ENCODE measurements around the gene CDC42BPG.

The CDC42BPG gene

DNA sequence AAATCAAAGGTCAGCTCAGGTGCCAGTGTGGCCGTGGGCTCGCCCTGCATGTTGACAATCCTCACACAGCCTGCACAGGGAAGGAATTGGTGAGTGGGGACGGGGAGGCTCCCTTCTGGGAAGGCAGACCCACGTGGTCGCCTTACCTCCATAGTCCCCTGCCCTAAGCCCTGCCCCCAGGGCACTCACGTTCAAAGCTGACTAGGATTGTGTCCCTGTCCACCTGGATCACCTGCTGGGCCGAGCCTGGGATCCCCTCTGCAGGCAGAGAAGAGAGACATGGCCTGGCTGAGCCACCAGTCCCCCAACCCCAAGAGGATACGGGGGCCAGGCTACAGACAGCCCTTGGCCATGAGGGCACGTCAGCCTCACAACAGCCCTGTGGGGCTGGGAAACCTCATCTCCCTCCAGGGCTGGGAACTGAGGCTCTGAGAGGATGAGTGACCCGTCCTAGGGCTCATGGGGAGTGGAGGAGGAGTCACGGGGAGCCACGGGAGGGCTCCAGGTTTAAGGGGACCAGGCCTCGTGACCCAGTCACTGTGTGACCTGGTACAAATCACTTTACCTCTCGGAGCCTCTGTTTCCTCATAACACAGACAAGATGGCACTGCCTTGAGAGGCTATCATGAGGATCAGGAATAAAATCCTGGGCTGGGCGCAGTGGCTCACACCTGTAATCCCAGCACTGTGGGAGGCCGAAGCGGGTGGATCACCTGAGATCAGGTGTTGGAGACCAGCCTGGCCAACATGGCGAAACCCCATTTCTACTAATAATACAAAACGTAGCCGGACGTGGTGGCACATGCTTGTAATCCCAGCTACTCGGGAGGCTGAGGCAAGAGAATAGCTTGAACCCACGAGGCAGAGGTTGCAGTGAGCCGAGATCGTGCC lies 54.0 kb downstream of the CDC42BPG start:
- DNase-seq (ENCODE audit: low read depth in 2 of 2): no peak

- no peak for DNase-seq (ENCODE audit: low read depth in 2 of 2)
Measured at GRCh38 chr11:64789331-64790204, 54.9 kb downstream of the CDC42BPG start.

GRCh38 chr11:64788321-64789215 lies 55.9 kb downstream of the CDC42BPG start:
- no peak for DNase-seq (ENCODE audit: low read depth in 2 of 2)

DNA sequence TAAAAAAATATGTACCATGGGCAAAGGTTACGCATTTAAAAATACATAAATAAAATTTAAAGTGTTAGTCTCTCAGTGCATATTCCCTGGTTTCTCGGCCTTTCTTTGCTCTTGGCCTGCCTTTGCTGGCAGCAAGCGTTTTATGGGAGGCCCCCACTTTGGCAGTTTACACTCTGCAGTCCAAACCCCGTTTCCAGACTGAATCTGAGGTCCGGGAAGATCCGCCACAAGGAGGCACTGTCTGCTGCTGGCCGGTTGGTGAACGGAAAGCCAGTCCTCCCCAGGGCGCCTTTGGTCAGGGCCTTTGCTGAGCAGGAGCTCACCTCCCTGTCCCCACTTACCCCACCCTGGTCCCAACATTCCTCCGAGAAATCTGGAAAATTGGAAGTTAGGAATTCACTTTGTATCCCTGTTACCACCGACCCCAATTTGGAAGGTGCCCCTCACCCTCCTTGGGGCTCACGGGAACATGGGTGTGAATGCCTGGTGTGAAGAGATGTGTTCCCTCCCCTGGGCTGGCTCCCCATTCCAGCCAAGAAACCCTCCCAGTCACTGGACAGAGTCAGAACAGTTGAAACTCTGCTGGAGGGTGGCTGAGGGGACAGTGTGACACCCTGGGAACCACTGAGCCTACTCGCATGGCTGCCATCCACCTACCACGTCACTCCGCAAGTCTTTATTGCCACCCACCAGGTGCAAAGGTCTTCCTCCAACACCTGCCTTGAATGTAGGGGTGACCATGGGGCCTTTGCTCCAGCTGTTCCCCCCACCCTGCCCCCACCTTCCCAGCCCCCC lies 56.7 kb downstream of the CDC42BPG start:
- DNase-seq (ENCODE audit: low read depth in 2 of 2): peak in 1 of 2 donors; percentile 45

DNA sequence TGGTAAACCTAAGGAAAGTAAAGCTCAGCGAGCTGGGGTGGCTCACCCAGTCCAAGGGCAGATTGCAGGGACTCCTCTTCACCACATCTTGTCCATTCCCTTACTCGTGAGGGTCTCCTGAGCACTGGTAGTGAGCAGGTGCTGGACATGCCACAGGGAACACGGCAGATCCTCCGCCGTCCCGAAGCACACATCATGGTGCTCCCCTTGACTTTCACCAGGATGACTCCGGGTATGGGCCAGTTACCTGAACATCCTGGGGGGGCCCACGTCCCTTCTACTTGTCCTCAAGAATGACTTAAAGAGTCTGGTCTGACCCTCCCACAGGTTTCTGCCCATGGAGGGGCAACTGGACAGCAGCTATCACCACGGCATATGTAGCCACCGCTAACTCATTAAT lies 58.1 kb downstream of the CDC42BPG start:
- DNase-seq (ENCODE audit: low read depth in 2 of 2): no peak

DNA sequence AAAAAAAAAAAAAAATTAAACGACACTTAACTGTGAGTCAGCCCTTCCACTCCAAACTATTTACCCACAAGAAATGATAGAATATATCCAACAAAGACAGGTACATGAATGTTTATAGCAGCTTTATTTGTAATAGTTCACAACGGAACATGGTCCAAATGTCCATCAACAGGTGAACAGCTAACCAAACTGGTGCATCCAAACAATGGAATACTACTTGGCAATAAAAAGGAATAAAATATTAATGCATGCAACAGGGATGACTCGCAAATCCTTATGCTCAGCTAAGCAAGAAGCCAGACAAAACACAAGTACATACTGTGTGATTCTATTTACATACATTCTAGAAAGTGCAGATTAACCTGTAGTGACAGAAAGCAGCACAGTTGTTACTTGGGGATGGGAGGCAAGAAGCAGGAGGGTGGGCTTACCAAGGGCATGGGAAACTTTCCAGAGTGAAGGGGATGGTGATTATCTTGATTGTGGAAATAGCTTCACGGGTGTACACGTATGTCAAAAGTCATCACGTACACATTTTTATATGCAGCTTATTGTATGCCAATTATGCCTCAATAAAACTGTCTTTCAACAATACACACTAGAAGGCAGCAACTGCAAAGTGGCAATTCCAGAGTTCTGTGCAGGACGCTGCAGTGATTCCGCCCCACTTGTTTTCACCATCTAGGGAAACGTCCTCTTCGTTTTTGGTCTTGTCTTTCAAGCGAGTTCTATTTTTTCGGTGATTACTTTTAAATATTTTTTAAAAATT lies 59.5 kb downstream of the CDC42BPG start:
- no peak for DNase-seq (ENCODE audit: low read depth in 2 of 2)

DNA sequence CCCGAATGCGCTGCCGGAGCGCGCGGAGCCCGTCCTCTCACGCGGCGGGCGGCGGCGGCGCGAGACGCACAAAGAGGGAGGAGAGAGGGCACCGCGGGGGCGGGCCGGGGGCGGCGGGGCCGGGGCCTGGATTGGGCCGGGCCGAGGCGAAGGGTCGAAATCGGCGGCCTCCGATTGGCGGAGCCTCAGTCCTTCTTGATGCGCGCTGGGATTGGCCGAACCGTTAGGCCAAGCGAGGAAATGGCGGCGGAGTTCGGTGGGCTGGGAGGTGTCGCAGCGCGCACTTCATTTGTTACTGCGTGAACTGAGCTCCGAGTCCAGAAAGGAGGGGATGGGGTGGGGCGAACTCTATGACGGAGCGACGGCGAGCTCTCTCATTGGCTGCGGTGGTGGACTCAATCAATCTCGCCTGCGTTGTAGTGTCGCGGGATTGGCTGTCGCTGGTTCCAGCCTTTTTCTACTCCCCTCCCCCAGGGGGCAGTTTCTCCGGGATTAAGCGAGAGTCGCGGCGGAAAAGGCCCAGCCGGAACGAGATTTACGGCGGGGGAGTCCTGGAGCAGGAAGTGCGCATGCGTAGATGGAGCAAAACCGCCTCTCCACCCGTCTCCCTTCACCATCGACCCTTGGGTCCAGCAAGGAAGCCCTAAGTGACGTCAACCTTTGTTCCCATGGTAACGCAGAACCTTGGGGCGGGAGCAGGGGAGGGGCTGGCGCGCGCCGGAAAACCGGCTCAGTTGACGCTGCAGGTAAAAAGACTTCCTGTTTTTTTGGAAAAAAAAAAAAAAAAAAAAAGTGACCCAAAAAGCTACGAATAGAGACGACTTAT lies 65.8 kb downstream of the CDC42BPG start, which contains the start of gene SF1:
TSS of gene SF1 (minus strand) at position 70 of the 826 bp plus-strand sequence. CDS start 150 bp downstream, outside the sequence.
- DNase-seq (ENCODE audit: low read depth in 2 of 2): peak; percentile 96

DNA sequence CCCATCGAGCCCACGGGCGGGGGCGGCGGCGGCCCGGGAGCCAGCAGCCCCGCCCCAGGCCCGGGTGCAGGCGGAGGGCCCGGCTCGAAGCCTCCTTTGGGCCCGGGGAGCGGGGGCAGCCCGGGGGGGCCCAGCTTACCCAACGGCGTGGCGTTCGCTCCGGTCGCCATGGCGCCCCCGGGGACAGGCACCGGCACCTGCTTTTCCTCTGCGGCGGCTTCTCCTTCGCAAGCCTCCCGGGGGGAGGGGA lies 66.3 kb downstream of the CDC42BPG start:
- DNase-seq (ENCODE audit: low read depth in 2 of 2): no peak

GRCh38 chr11:64777449-64778222 lies 66.8 kb downstream of the CDC42BPG start:
- DNase-seq (ENCODE audit: low read depth in 2 of 2): peak; percentile 62 to 63

- no peak for DNase-seq (ENCODE audit: low read depth in 2 of 2)
Measured at GRCh38 chr11:64776875-64777274, 67.6 kb downstream of the CDC42BPG start.

DNA sequence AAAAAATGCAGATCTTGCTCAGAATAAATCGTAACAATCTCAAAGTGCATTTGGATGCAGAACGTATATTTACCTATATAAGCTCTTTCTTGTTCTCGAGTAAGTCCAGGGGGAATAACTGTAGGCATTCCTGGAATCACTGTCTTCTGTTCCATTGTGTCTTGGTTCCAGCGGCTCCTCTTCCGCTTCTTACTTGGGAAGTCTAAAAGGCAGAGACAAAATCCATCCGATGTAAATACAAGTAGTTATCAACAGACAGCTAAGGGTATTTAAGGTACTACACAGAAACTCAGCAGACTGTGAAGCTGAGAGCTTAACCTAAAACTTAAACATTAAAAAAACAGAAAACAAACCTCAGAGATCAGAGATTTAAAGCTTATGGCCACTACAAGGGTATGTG lies 68.0 kb downstream of the CDC42BPG start:
- DNase-seq (ENCODE audit: low read depth in 2 of 2): no peak

DNA sequence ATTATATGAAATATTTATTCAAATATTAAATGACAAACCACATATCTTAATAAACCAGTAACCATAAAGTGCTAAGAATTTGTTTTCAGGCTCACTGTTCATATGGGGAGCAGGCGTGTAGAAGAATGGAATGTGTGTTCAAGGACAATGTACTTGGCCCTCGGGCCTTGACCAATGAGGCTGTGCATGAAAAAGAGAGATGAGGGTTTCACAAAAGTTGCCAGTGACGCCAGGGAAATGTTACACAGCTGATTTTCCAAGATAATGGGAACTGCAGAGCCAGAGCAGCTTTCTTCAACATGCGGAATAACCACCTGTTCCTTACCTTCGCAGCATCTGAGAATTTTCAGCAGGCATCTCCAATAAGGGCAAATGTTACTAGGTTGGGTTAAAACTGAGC lies 70.3 kb downstream of the CDC42BPG start:
- no peak for DNase-seq (ENCODE audit: low read depth in 2 of 2)
